GM12865 (cell line): Measurements from ENCODE around the gene ADCY3.

Source experiments
- DNase-seq: peaks from one replicate; pipeline ENCODE4 v3.0.0; 2010; ENCODE audit warnings: low read depth
- H3K4me3 ChIP-seq: 2 replicates; pipeline ENCODE4 v1.5.1; 2011; ENCODE audit warnings: mild to moderate bottlenecking, low read depth, low read length, control low read depth
- CTCF ChIP-seq: IDR thresholded peaks from 2 replicates; pipeline ENCODE4 v1.5.1; 2011; ENCODE audit warnings: low read length, control low read depth, low read depth, inconsistent platforms; ENCODE audit not compliant: insufficient read depth; ENCODE audit errors: missing control alignments

ADCY3 gene

GRCh38 chr2:24909555-24910177 is 10.4 kb downstream of the ADCY3 start:
- DNase-seq, result no peak
- TF ChIP-seq CTCF, result no peak
- H3K4me3 ChIP-seq, result no peak overlapping the region

DNA sequence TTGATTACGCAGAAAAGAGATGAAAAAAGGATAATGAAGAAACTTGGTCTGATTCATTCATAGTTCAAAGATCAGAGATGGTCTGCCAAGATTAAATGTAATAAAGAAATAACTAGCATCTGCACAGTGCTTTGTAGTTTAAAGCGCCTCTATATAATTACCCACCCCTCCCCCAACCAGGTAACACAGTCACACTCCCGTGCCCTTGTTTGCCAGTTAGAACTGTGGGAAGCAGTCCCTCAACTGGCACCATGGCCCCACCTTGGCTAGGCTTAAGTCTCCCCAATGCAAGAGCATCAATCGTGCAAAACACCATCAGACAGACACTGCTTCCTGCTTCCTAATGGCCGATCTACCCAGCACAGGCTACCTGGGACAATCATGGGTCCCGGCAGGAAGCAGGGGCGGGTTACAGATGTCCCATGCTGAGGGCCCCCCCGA is 11.6 kb downstream of the ADCY3 start:
- H3K4me3 ChIP-seq, result no peak overlapping the region
- no peak for DNase-seq
- TF ChIP-seq CTCF, result no peak

DNA sequence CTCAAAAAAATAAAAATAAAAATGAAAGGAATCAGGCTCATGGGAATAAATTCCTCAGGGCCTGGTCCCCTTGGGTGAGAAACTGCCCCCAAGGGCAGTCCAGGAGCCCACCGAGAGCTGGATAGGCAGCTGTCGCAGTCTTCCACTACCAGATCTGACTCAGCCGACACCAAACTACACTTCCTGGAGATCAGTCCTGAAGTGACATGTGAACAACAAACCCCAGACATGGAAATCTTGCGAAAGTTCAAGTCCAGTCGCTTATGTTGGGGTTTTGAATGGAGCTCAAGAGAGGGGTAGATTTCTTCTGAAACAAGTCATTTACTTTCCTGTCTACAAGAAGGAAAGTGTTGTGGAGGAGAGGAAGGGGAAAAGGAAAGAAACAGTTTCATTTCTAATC is 12.9 kb downstream of the ADCY3 start:
- H3K4me3 ChIP-seq, result no peak overlapping the region
- DNase-seq, result no peak
- TF ChIP-seq CTCF, result no peak

- no peak for DNase-seq
Measured at GRCh38 chr2:24906466-24906865, 13.6 kb downstream of the ADCY3 start.

GRCh38 chr2:24903161-24904103 is 16.6 kb downstream of the ADCY3 start:
- TF ChIP-seq CTCF, result no peak
- no peak overlapping the region for H3K4me3 ChIP-seq
- DNase-seq, result no peak

More at GRCh38 chr2:24906466-24906865, 13.6 kb downstream of the ADCY3 start:
- no peak overlapping the region for H3K4me3 ChIP-seq
- no peak for TF ChIP-seq CTCF

- H3K4me3 ChIP-seq, result no peak overlapping the region
- DNase-seq, result no peak
- TF ChIP-seq CTCF, result no peak
Measured at GRCh38 chr2:24899361-24899910, 20.6 kb downstream of the ADCY3 start.
